NCI-H526 (cell line): Measurements from ENCODE around the gene NECTIN1.

Source experiments
- DNase-seq, 2 experiments: peaks; one replicate each; lab custom pipeline; 2025; lab: John Stamatoyannopoulos, UW

The NECTIN1 gene

GRCh38 chr11:119673052-119673758 lies 55.8 kb downstream of the NECTIN1 start:
- no peak for DNase-seq

- DNase-seq: no peak
Observed at GRCh38 chr11:119672597-119672996, 56.4 kb downstream of the NECTIN1 start.

- DNase-seq: no peak
Observed at GRCh38 chr11:119671561-119672015, 57.4 kb downstream of the NECTIN1 start.

GRCh38 chr11:119671051-119671450 lies 57.9 kb downstream of the NECTIN1 start:
- no peak for DNase-seq

GRCh38 chr11:119669487-119669886 lies 59.5 kb downstream of the NECTIN1 start:
- DNase-seq: no peak

- DNase-seq: peak; percentile 89 to 95
Observed at GRCh38 chr11:119668676-119669075, 60.3 kb downstream of the NECTIN1 start.

- peak in 1 of 2 experiments; percentile 92 for DNase-seq
Observed at GRCh38 chr11:119666463-119667131, 62.4 kb downstream of the NECTIN1 start.

- no peak for DNase-seq
Observed at GRCh38 chr11:119666061-119666460, 62.9 kb downstream of the NECTIN1 start.

- no peak for DNase-seq
Observed at GRCh38 chr11:119664701-119665420, 64.1 kb downstream of the NECTIN1 start.

- peak; percentile 92 to 97 for DNase-seq
Observed at GRCh38 chr11:119664063-119664572, 64.9 kb downstream of the NECTIN1 start.

- peak; percentile 27 to 82 for DNase-seq
Observed at GRCh38 chr11:119663279-119663678, 65.7 kb downstream of the NECTIN1 start.

- DNase-seq: no peak
Observed at GRCh38 chr11:119661226-119661625, 67.8 kb downstream of the NECTIN1 start.

- peak; percentile 18 to 63 for DNase-seq
Observed at GRCh38 chr11:119659971-119660723, 68.9 kb downstream of the NECTIN1 start.

- DNase-seq: no peak
Observed at GRCh38 chr11:119652907-119653659, 75.9 kb downstream of the NECTIN1 start.

- no peak for DNase-seq
Observed at GRCh38 chr11:119651802-119652584, 77.0 kb downstream of the NECTIN1 start.

- DNase-seq: no peak
Observed at GRCh38 chr11:119650251-119650650, 78.7 kb downstream of the NECTIN1 start.

- DNase-seq: no peak
Observed at GRCh38 chr11:119647254-119647653, 81.7 kb downstream of the NECTIN1 start.

- DNase-seq: no peak
Observed at GRCh38 chr11:119645018-119645417, 84.0 kb downstream of the NECTIN1 start.

GRCh38 chr11:119644502-119644901 lies 84.5 kb downstream of the NECTIN1 start:
- no peak for DNase-seq

GRCh38 chr11:119643876-119644225 lies 85.1 kb downstream of the NECTIN1 start:
- DNase-seq: no peak
